ENCODE measurements around the gene CCDC170.

The CCDC170 gene

GRCh38 chr6:151495380-151495779 is 1.6 kb downstream of the CCDC170 start:
- H3K4me2 ChIP-seq: peak overlapping the region in 3 of 11 experiments; percentile 65 to 86 (median 79); a peak in 4 of 22 replicates
- no peak overlapping the region for H3K4me3 ChIP-seq
- no peak overlapping the region for H3K9ac ChIP-seq
- peaks cover 0 to 10% (median 0%) of the 10 kb centered on the region in 11 experiments; a peak in 2 of 22 replicates for H3K36me3 ChIP-seq
- peaks cover 15 to 34% (median 18%) of the 10 kb centered on the region in 11 experiments for H3K9me3 ChIP-seq (replicated peaks in 1 of 11)
- H4K20me1 ChIP-seq: no peaks in the 10 kb centered on the region
- no peak for TF ChIP-seq Cebpa-rat (IDR thresholded peaks at IDR 0.05)
- H3K4me1 ChIP-seq: peaks cover 0 to 61% (median 33%) of the 10 kb centered on the region in 10 experiments; a peak in 16 of 20 replicates
- no peak overlapping the region for H3K27ac ChIP-seq
- H3K27me3 ChIP-seq: peaks cover 0 to 15% (median 12%) of the 10 kb centered on the region in 11 experiments; a peak in 15 of 22 replicates

DNA sequence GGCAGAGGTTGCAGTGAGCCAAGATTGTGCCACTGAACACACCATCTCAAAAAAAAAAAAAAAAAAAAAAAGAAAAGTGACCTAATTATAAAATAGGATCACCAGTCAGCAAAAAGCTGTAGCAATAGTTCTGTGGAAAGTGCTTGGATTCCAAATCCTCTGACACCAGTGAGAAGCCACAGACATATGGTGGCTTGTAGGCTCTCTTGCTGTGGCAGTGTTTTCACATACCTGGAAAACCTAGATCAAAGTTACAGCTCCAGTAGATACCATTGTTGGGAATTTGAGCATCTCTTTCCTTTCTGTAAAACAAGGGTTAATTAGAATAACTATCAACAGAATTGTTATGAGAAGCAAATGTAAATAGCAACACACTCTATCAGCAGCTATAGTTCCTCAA is 4.1 kb downstream of the CCDC170 start:
- no peak overlapping the region for H3K4me3 ChIP-seq
- H3K9me3 ChIP-seq (replicated peaks in 1 of 11): peaks cover 15 to 34% (median 18%) of the 10 kb centered on the region in 11 experiments
- peak overlapping the region in 10 of 11 experiments; percentile 11 to 86 (median 59); a peak in 18 of 22 replicates for H3K4me2 ChIP-seq
- no peak for TF ChIP-seq Cebpa-rat (IDR thresholded peaks at IDR 0.05)
- no peaks in the 10 kb centered on the region for H4K20me1 ChIP-seq
- H3K9ac ChIP-seq: peak overlapping the region in 9 of 11 experiments; percentile 27 to 85 (median 67); a peak in 17 of 22 replicates
- H3K27me3 ChIP-seq: peaks cover 0 to 15% (median 12%) of the 10 kb centered on the region in 11 experiments; a peak in 15 of 22 replicates
- peaks cover 0 to 10% (median 0%) of the 10 kb centered on the region in 11 experiments; a peak in 2 of 22 replicates for H3K36me3 ChIP-seq
- H3K4me1 ChIP-seq: peaks cover 0 to 76% (median 45%) of the 10 kb centered on the region in 10 experiments; a peak in 16 of 20 replicates
- peak overlapping the region; percentile 60 to 97 (median 88) for H3K27ac ChIP-seq

DNA sequence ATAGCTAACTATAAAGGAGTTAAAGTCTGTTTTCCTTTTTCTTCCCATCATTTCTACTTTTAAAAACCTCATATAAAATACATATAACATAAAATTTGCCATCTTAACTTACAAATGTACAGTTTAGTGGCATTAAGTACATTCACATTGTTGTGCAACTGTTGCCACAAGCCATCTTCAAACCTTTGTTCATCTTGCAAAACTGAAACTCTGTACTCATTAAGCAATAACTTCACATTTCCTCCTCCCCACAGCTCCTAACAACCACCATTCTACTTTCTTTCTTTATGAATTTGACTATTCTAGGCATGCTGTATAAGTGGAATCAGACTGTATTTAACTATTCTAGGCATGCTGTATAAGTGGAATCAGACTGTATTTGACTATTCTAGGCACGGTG is 4.5 kb downstream of the CCDC170 start:
- H3K9ac ChIP-seq: peak overlapping the region in 9 of 11 experiments; percentile 27 to 85 (median 67); a peak in 15 of 22 replicates
- peak overlapping the region in 10 of 11 experiments; percentile 21 to 86 (median 59); a peak in 19 of 22 replicates for H3K4me2 ChIP-seq
- H3K9me3 ChIP-seq (replicated peaks in 1 of 11): peaks cover 15 to 32% (median 17%) of the 10 kb centered on the region in 11 experiments
- peak overlapping the region; percentile 60 to 97 (median 88) for H3K27ac ChIP-seq
- H3K27me3 ChIP-seq: peaks cover 0 to 15% (median 12%) of the 10 kb centered on the region in 11 experiments; a peak in 15 of 22 replicates
- peak in 7 of 11 experiments; percentile 69 to 98 (median 88); a peak in 11 of 22 replicates for TF ChIP-seq Cebpa-rat (IDR thresholded peaks at IDR 0.05)
- no peaks in the 10 kb centered on the region for H4K20me1 ChIP-seq
- H3K36me3 ChIP-seq: peaks cover 0 to 10% (median 0%) of the 10 kb centered on the region in 11 experiments; a peak in 2 of 22 replicates
- H3K4me1 ChIP-seq: peaks cover 0 to 80% (median 47%) of the 10 kb centered on the region in 10 experiments; a peak in 16 of 20 replicates
- no peak overlapping the region for H3K4me3 ChIP-seq

- Histone ChIP-seq H3K9me3 (replicated peaks in 1 of 11) (peaks cover 2 to 20% (median 5%) of the 10 kb centered on the region in 11 experiments; a peak in 21 of 22 replicates), H3K27me3 (peaks cover 0 to 4% (median 0%) of the 10 kb centered on the region in 11 experiments; a peak in 6 of 22 replicates), H3K27ac (peak overlapping the region in 8 of 11 experiments; percentile 40 to 97 (median 88); a peak in 16 of 22 replicates), H3K4me1 (peaks cover 0 to 92% (median 47%) of the 10 kb centered on the region in 10 experiments; a peak in 16 of 20 replicates), H3K4me3 (no peak overlapping the region), H3K36me3 (0 out of 22 replicates have a peak, but pooled peaks cover 0 to under 1% (median 0%) of the 10 kb centered on the region in 11 experiments), H4K20me1 (no peaks in the 10 kb centered on the region), H3K4me2 (peak overlapping the region in 7 of 11 experiments; percentile 32 to 86 (median 63); a peak in 14 of 22 replicates), H3K9ac (peak overlapping the region in 4 of 11 experiments; percentile 22 to 85 (median 56); a peak in 5 of 22 replicates)
- TF ChIP-seq Cebpa-rat (IDR thresholded peaks at IDR 0.05): no peak
Measured at GRCh38 chr6:151499551-151499950, 5.7 kb downstream of the CCDC170 start.

DNA sequence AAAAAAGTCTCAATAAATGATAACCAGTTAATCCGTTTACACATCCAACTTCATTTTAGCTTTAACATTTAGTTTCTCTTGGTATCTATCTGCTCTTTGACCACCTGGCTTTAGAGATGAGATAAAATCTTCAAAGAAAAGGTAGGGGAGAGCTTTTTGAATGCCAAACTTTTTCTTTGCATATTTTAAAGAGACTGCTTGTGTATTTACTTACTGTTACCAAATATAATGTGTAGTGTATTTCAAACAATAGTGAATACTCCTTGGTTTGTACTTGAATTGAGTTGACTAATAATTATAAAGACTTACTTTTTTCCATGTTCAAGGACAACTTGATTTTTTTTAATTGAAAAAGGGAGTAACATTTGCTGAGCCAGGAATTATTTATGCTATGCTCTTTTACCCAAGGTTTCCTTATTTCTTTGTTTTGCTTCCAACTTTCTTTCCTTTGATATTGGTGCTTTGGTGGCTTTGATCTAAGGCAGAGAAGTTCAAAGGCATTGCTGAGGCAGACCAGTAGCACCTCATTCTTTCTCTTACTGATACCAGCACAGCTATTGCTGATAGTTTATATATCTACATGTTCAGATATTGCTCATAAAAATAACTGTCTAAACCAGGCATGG is 7.8 kb downstream of the CCDC170 start:
- Histone ChIP-seq H3K36me3 (no peaks in the 10 kb centered on the region), H3K9ac (peak overlapping the region in 4 of 11 experiments; percentile 56 to 78 (median 68); a peak in 9 of 22 replicates), H3K27ac (peak overlapping the region in 6 of 11 experiments; percentile 16 to 97 (median 84); a peak in 11 of 22 replicates), H4K20me1 (no peaks in the 10 kb centered on the region), H3K4me3 (no peak overlapping the region), H3K9me3 (replicated peaks in 1 of 11) (peaks cover 0 to 15% (median 0%) of the 10 kb centered on the region in 11 experiments; a peak in 3 of 22 replicates), H3K4me2 (peak overlapping the region in 6 of 11 experiments; percentile 41 to 87 (median 64); a peak in 12 of 22 replicates), H3K27me3 (no peaks in the 10 kb centered on the region), H3K4me1 (peaks cover 0 to 99% (median 47%) of the 10 kb centered on the region in 10 experiments; a peak in 16 of 20 replicates)
- no peak for TF ChIP-seq Cebpa-rat (IDR thresholded peaks at IDR 0.05)

DNA sequence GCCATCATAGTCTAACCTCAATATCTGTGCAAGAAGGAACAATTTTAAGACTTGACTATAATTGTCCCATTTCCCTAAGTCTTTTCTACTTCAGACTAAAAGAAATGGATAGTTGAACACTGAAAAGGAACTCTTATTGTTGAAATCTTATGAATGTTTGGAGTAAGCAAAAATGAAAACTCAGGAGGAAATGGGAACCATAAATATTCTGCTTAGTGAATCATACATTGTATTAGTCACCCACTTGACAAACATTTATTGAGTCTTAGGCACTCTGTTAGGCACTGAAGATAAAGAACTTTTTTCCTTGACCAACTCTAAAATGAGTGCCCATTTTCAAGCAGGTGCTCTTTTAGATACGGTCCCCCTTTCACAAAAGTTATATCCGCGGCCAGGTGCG is 8.7 kb downstream of the CCDC170 start:
- no peak for TF ChIP-seq Cebpa-rat (IDR thresholded peaks at IDR 0.05)
- no peaks in the 10 kb centered on the region for H3K36me3 ChIP-seq
- H3K4me3 ChIP-seq: no peak overlapping the region
- H3K27ac ChIP-seq: peak overlapping the region in 6 of 11 experiments; percentile 16 to 97 (median 84); a peak in 12 of 22 replicates
- no peaks in the 10 kb centered on the region for H3K27me3 ChIP-seq
- H3K9ac ChIP-seq: peak overlapping the region in 4 of 11 experiments; percentile 56 to 78 (median 68); a peak in 7 of 22 replicates
- H4K20me1 ChIP-seq: no peaks in the 10 kb centered on the region
- peak overlapping the region in 6 of 11 experiments; percentile 41 to 87 (median 64); a peak in 12 of 22 replicates for H3K4me2 ChIP-seq
- peaks cover 0 to 9% (median 0%) of the 10 kb centered on the region in 11 experiments; a peak in 3 of 22 replicates for H3K9me3 ChIP-seq (replicated peaks in 1 of 11)
- H3K4me1 ChIP-seq: peaks cover 0 to 98% (median 41%) of the 10 kb centered on the region in 10 experiments; a peak in 16 of 20 replicates

GRCh38 chr6:151506761-151507160 is 12.9 kb downstream of the CCDC170 start:
- TF ChIP-seq Cebpa-rat (IDR thresholded peaks at IDR 0.05): no peak

DNA sequence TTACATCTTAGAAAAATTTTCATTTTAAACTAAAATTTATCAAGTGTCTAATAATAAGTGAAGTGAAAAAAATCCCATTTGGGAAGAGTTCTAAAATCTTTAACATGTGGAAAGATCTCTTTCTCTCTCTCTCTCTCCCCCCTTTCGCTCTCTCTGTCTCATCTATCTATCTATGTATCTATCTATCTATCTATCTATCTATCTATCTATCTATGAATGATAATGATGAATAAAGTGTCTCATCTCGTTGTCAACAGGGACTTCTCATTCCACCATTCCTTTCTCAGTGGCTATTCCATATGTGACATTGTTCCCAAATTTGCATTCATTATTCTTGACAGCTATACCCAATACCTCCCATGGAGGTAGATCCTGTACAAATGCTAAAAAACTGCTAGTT is 15.2 kb downstream of the CCDC170 start:
- no peak overlapping the region for H3K9ac ChIP-seq
- no peak overlapping the region for H3K4me2 ChIP-seq
- peaks cover 0 to 8% (median 0%) of the 10 kb centered on the region in 11 experiments; a peak in 2 of 22 replicates for H3K9me3 ChIP-seq (replicated peaks in 1 of 11)
- no peaks in the 10 kb centered on the region for H4K20me1 ChIP-seq
- H3K36me3 ChIP-seq: no peaks in the 10 kb centered on the region
- H3K27ac ChIP-seq: no peak overlapping the region
- no peaks in the 10 kb centered on the region for H3K27me3 ChIP-seq
- no peak overlapping the region for H3K4me3 ChIP-seq
- peaks cover 0 to 80% (median 0%) of the 10 kb centered on the region in 10 experiments; a peak in 6 of 20 replicates for H3K4me1 ChIP-seq
- no peak for TF ChIP-seq Cebpa-rat (IDR thresholded peaks at IDR 0.05)

More at GRCh38 chr6:151506761-151507160, 12.9 kb downstream of the CCDC170 start:
- Histone ChIP-seq H3K36me3 (no peaks in the 10 kb centered on the region), H3K4me2 (peak overlapping the region in 3 of 11 experiments; percentile 25 to 53 (median 42); a peak in 5 of 22 replicates), H3K4me1 (peaks cover 0 to 79% (median 13%) of the 10 kb centered on the region in 10 experiments; a peak in 11 of 20 replicates), H3K9me3 (replicated peaks in 1 of 11) (peaks cover 0 to 8% (median 0%) of the 10 kb centered on the region in 11 experiments; a peak in 2 of 22 replicates), H3K27ac (peak overlapping the region in 3 of 11 experiments; percentile 13 to 57 (median 26); a peak in 5 of 22 replicates), H3K27me3 (no peaks in the 10 kb centered on the region), H3K4me3 (no peak overlapping the region), H3K9ac (0 out of 22 replicates have a peak overlapping the region, but pooled peaks of 1 of the 11 experiments have one; percentile 39), H4K20me1 (no peaks in the 10 kb centered on the region)

Data from BLaER1 treated with 17β-estradiol and CSF1 and Interleukin-3, amounts not matched to agents 10 nM and 100 nM (cell line).